Mucosa of descending colon (tissue), 3 donors: ENCODE results near the gene NTRK3. TPM values are rescaled to one million over a fixed set of nuclear protein-coding genes. Genes with fewer than 3 reads are reported as not detected.

ENCODE experiments used
- ATAC-seq: fragments of 200-7000 bp; cut with Tn5 transposase; one replicate; pipeline ENCODE4 v1.9.1; 2020; ENCODE audit warnings: mild to moderate bottlenecking, moderate library complexity
- DNase-seq, 3 donors: peaks; one replicate each; pipeline ENCODE4 v3.0.0-alpha.2; 2020
- H3K36me3 ChIP-seq: fragments of 200-600 bp; one replicate; pipeline ENCODE4 v1.8.0; 2021; ENCODE audit warnings: low read depth, mild to moderate bottlenecking
- H3K4me1 ChIP-seq: fragments of 200-600 bp; one replicate; pipeline ENCODE4 v1.8.0; 2021; ENCODE audit warnings: low read depth, mild to moderate bottlenecking
- H3K4me3 ChIP-seq: fragments of 200-600 bp; one replicate; pipeline ENCODE4 v1.8.0; 2021; ENCODE audit warnings: mild to moderate bottlenecking
- H3K9me3 ChIP-seq: fragments of 200-600 bp; one replicate; pipeline ENCODE4 v1.8.0; 2021; ENCODE audit warnings: mild to moderate bottlenecking
- intact Hi-C, 2 donors: fragments of 100-400 bp; cut with DNase I in 1 of 2; cut with micrococcal nuclease in 1 of 2; formaldehyde crosslinking; loops; one replicate each; pipeline versions ENCODE4 v1.11.0 to v1.11.1; 2022; cut with DNase I, micrococcal nuclease
- total RNA-seq, 3 donors: library from RNA; stranded (reverse); fragmentation: NEBNext Ultra II Directional in 2 of 3; extraction: Animal tissue kit (Norgen Biotek cat#: 25700) in 2 of 3; gene quantifications; one replicate each; pipeline versions ENCODE4 v1.2.1 to v1.2.4, GENCODE V29; 2021 to 2023
- TF ChIP-seq, protein P1 (sequence below): fragments of 200-600 bp; IDR thresholded peaks from one replicate; pipeline ENCODE4 v1.8.0; 2022; ENCODE audit warnings: antibody characterized with exemption, mild to moderate bottlenecking
- donor health status: DM: no; HTN: no; CAD: no; lungs with moderate emphysema.
- donor health status: DM: no; HTN: no; CAD: no.
- donor health status: DM: no; HTN: yes; CAD: no.

Gene NTRK3
- total RNA-seq, 3 donors from 2014 or later = 0.78 to 2.8 (median 2.1) TPM

DNA sequence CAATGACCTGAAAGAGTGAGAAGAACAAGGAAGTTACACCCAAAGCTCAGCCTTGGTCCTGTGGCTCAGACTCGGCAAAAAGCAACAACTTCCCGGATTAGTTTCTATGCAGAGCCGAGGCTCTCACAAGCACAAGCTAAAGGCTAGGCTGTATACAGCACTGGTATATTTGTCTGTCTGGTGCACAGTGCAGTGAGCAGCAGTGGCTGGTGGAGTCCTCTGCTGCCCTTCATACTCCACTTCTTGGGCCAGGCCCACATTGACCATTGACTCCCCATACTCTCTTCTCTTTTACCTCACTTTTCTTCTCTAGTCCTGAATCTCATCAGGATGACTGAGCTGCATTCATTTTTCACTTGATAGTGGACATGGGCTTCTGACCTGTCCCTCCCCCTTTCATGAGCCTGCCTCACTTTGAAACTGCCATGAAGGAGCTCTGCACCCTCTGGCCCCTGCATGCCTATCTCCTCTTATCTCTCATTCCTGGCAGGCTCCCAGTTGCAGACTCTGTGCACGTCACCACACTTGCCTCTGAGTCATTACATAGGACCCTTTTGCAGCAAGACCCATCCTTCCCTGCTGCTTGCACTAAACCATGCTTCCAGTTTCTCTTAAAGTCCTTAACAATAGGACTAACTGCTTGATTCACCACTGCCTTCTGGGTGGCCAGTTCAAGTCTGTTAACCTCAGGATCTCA lies 379.3 kb downstream of the NTRK3 start:
- intact Hi-C loops = no loop called here
- no peak for DNase-seq
- no peak for ATAC-seq
- H3K4me3 ChIP-seq = no peak overlapping the region
- TF ChIP-seq, protein P1, sequence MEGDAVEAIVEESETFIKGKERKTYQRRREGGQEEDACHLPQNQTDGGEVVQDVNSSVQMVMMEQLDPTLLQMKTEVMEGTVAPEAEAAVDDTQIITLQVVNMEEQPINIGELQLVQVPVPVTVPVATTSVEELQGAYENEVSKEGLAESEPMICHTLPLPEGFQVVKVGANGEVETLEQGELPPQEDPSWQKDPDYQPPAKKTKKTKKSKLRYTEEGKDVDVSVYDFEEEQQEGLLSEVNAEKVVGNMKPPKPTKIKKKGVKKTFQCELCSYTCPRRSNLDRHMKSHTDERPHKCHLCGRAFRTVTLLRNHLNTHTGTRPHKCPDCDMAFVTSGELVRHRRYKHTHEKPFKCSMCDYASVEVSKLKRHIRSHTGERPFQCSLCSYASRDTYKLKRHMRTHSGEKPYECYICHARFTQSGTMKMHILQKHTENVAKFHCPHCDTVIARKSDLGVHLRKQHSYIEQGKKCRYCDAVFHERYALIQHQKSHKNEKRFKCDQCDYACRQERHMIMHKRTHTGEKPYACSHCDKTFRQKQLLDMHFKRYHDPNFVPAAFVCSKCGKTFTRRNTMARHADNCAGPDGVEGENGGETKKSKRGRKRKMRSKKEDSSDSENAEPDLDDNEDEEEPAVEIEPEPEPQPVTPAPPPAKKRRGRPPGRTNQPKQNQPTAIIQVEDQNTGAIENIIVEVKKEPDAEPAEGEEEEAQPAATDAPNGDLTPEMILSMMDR = no peak
- H3K9me3 ChIP-seq = no peaks in the 10 kb centered on the region
- H3K4me1 ChIP-seq = no peaks in the 10 kb centered on the region
- no peaks in the 10 kb centered on the region for H3K36me3 ChIP-seq

DNA sequence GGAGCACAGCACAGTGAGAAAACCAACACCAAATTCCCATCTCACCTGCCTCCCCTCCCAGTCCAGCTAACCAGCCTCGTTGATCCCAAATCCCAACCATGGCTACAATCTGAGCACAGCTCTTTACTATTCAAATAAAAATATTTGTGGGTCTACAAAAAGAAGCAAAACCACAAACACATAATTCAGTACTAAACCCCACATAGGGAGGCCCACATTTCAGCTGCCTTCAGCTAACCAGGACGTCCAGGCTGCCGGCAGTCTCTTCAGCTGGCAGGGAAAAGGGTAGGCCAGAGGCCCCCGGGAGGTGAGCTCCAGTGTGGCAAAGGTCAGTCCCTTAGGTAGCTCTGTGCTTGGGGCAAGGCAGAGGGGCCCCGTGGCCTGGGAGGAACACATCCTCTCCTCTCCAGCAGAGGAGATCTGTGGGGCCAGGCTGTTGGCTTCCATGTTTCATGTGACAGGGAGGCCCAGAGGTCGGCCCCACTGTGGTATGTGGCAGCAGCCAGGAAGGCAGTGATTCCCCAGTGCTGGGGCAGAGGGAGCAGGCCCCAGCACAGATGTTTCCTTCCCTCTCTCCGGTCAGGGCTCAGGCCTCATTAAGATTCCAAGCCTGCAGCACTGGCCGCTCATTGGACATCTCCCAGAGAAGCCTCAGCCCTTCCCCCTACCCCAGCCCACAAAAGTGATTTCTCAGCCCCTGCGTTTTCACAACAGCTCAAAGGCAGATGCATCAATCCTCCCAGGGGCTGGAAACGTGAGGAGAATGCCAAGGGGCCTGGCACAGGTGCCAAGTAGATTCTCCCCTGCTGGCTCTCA lies 381.4 kb downstream of the NTRK3 start:
- TF ChIP-seq, protein P1 = no peak
- no peak for DNase-seq
- no peak overlapping the region for H3K4me3 ChIP-seq
- ATAC-seq = no peak
- intact Hi-C loops = no loop called here
- no peaks in the 10 kb centered on the region for H3K36me3 ChIP-seq
- no peaks in the 10 kb centered on the region for H3K9me3 ChIP-seq
- no peaks in the 10 kb centered on the region for H3K4me1 ChIP-seq

DNA sequence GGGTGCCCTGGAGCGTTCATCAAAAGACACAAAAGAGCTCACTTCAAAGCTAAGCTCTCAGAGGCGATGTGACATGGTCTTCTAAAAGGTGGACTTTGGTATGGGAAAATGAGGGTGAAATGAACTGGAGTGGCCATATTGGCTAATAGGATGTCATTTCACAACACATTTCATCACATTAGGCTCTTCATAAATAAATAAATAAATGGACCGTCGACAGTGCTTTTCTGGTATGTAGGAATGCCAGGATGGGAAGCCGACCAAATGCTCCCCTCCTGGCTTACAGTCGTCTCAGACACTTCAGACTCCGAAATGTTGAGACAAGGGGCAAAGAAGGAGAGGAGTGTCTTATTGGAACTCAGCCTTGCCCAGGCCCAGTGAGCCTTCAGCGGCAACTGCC lies 383.0 kb downstream of the NTRK3 start:
- TF ChIP-seq, protein P1 = no peak
- DNase-seq = no peak
- Histone ChIP-seq H3K4me3 (no peak overlapping the region), H3K36me3 (no peaks in the 10 kb centered on the region), H3K4me1 (no peaks in the 10 kb centered on the region), H3K9me3 (no peaks in the 10 kb centered on the region)
- intact Hi-C loops = no loop called here
- no peak for ATAC-seq

DNA sequence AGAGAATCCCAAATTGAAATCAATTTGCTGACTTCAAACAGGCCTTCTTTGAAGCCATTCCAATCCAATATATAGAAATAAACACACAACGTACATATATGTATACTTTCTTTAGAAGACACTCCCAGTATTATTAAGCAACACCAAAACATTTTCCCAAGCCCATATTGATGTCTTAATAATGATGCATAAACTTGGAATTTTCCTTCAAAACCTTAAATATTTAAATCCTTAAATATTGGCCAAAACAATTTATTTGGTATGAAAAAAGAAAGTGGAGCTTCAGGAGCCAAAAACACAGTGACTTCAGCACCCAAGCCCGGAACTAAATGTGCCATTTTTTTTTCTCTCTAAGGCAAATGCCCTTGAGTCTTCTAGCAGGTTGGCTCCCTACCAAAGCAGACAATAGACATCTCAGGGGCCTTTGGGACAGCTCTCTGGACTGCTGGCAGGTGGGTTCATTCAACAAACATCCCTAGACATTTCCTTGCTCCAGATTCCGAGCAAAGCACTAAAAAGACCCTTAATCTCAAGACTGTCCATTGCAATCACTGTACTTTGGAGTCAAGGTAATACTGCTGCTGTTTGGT lies 384.7 kb downstream of the NTRK3 start:
- no peaks in the 10 kb centered on the region for H3K36me3 ChIP-seq
- no peak for DNase-seq
- intact Hi-C loops = no loop called here
- no peaks in the 10 kb centered on the region for H3K9me3 ChIP-seq
- TF ChIP-seq, protein P1 = no peak
- no peak for ATAC-seq
- H3K4me3 ChIP-seq = no peak overlapping the region
- H3K4me1 ChIP-seq = no peaks in the 10 kb centered on the region

DNA sequence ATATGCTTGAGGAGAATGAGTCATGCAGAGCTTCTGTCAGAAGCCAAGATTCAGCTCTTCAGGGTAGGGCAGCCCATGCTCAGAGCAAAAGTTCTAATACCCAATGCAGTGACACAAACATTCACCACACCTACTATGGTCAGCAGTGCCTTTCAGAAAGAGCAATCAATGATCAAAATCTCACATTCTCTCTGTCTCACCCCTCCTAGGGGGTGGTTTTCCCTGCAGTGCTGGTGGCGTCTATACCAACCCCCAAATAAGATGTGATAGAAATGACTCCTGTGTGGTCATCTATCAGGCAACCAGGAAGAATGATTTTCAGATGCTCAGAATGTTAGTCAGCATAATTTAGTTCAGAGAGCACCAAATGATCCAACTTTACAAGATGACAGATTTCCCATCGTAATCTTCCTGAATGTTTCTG lies 385.3 kb downstream of the NTRK3 start:
- DNase-seq (no peak), ATAC-seq (no peak)
- Histone ChIP-seq H3K4me1 (no peaks in the 10 kb centered on the region), H3K4me3 (no peak overlapping the region), H3K9me3 (no peaks in the 10 kb centered on the region), H3K36me3 (no peaks in the 10 kb centered on the region)
- intact Hi-C loops = no loop called here
- TF ChIP-seq, protein P1 = no peak
